CD1c-positive myeloid dendritic cell (primary cell): ENCODE results near the gene UGT1A3.
"Not testable (repeated sequence)": the region's sequence is repeated elsewhere in the genome, so short reads cannot be mapped to it uniquely, and the experiment has no call there.

ENCODE experiments used
- DNase-seq: peaks from one replicate; pipeline ENCODE4 v3.0.0-alpha.2; 2016; ENCODE audit errors: extremely low spot score

The UGT1A3 gene

GRCh38 chr2:233728723-233729301, at the start of gene UGT1A3:
TSS of gene UGT1A3 (plus strand) at chr2:233729042. CDS start at chr2:233729127, 85 bp downstream.
- no peak for DNase-seq

- no peak for DNase-seq
These were observed 49.6 kb upstream of the UGT1A3 start for GRCh38 chr2:233679196-233679595.

- no peak for DNase-seq
These were observed 48.3 kb upstream of the UGT1A3 start for GRCh38 chr2:233680361-233681045.

GRCh38 chr2:233681521-233682099, 47.2 kb upstream of the UGT1A3 start, which contains the start of gene UGT1A7:
TSS of gene UGT1A7 (plus strand) at chr2:233681901. CDS start at chr2:233681938, 37 bp downstream.
- DNase-seq: no peak

- DNase-seq: no peak
These were observed 44.2 kb upstream of the UGT1A3 start for GRCh38 chr2:233684640-233685039.

- no peak for DNase-seq
These were observed 41.9 kb upstream of the UGT1A3 start for GRCh38 chr2:233686928-233687327.

- no peak for DNase-seq
These were observed 40.5 kb upstream of the UGT1A3 start for GRCh38 chr2:233688341-233688740.

GRCh38 chr2:233689031-233689430, 39.8 kb upstream of the UGT1A3 start:
- no peak for DNase-seq

GRCh38 chr2:233689501-233689900, 39.3 kb upstream of the UGT1A3 start:
- DNase-seq: no peak

- no peak for DNase-seq
These were observed 38.4 kb upstream of the UGT1A3 start for GRCh38 chr2:233690444-233690843.

- no peak for DNase-seq
These were observed 37.1 kb upstream of the UGT1A3 start for GRCh38 chr2:233691443-233692433.

- DNase-seq: no peak
These were observed 36.2 kb upstream of the UGT1A3 start, which contains the start of gene UGT1A6 for GRCh38 chr2:233692648-233693047. TSS of gene UGT1A6 (plus strand) at chr2:233692890. CDS start at chr2:233693005, 115 bp downstream.

GRCh38 chr2:233693963-233694362, 34.9 kb upstream of the UGT1A3 start:
- DNase-seq: no peak

GRCh38 chr2:233698740-233699139, 30.1 kb upstream of the UGT1A3 start:
- no peak for DNase-seq

GRCh38 chr2:233699424-233700027, 29.3 kb upstream of the UGT1A3 start:
- DNase-seq: no peak

GRCh38 chr2:233700028-233700635, 28.7 kb upstream of the UGT1A3 start:
- DNase-seq: no peak

GRCh38 chr2:233700842-233701241, 28.0 kb upstream of the UGT1A3 start:
- not testable (repeated sequence) for DNase-seq

- no peak for DNase-seq
These were observed 26.6 kb upstream of the UGT1A3 start for GRCh38 chr2:233702238-233702637.

- no peak for DNase-seq
These were observed 22.8 kb upstream of the UGT1A3 start for GRCh38 chr2:233705911-233706506.

- no peak for DNase-seq
These were observed 22.1 kb upstream of the UGT1A3 start for GRCh38 chr2:233706720-233707119.
